HG03103 (cell line): ENCODE data around the gene CRP.
"Not testable (repeated sequence)": the region's sequence is repeated elsewhere in the genome, so short reads cannot be mapped to it uniquely, and the experiment has no call there.

Experiments
- ATAC-seq: cut with Tn5 transposase; IDR thresholded peaks from one replicate; pipeline ENCODE4 v1.9.1; 2021; ENCODE audit warnings: low read depth; ENCODE audit not compliant: unreplicated experiment

CRP gene

DNA sequence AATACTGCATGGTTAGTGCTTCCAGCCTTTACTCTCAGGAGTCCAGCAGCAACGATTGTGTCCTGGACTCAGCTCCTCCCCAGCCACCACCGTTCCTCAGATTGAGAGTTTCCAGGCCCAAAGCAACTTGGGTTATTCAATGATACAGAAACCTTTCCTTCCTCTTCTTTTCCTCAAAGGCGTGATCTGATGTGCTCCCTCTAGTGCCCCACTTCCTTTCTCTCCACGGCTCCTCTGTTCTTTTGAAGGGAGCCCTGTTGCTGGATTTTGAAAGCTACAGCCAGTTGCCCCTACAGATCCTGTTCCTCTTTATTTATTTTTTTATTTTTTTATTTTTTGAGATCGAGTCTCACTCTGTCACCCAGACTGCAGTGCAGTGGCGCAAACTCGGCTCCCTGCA is 14.1 kb downstream of the CRP start:
- no peak for ATAC-seq

DNA sequence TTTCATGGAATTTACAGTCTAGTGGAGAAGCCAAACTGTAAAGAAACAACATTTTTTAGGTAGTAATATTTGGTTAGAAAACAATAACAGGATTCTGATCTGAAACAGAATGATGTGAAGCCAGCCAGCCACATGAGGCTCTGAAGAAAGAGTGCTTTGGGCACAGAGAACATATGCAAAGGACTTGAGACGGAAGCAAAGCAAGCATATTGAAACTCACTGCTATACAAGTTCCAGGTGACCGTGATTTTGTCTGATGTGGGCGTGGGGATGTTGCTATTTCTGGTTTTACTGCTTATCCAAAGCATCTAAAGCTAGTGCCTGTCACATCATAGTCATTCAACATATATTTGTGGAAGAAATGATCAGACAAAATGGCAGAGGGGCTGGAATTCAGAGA is 14.7 kb downstream of the CRP start:
- no peak for ATAC-seq

DNA sequence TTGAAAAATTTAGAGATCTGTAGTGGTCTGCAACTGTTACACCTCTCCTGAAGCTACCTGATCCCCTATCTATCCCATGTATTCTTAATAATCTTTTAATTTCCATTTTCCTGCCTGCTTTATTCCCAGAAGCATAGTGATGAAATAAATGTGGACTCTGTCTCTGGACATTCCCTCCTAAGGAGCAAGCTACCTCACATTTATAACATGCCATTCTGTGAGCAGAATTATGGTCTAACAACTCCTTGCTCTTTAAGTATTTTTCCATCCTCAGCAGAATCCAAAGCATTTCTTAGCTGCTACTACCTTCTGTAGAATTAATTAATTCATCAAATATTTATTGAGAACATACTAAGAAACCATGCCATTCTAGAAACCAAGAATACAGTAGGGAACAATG is 15.1 kb downstream of the CRP start:
- no peak for ATAC-seq

DNA sequence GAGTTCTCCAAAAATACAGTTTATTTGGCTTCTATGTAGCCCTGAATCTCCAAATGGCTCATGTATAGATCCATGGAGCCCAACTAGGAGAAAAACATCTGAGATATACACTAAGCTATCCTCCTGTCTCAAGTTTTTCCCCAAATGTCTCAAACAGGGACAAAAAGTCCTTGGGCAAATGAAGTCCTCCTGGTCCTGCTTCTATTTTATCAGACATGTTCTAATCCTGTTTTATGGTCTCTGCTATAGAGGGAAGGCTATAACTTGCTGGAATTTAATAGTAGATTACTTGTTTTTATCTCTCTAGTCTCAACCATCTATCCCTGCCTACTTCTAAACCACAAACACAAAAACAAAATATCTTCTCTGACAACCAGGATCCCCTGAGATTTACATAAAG is 26.9 kb downstream of the CRP start:
- no peak for ATAC-seq

DNA sequence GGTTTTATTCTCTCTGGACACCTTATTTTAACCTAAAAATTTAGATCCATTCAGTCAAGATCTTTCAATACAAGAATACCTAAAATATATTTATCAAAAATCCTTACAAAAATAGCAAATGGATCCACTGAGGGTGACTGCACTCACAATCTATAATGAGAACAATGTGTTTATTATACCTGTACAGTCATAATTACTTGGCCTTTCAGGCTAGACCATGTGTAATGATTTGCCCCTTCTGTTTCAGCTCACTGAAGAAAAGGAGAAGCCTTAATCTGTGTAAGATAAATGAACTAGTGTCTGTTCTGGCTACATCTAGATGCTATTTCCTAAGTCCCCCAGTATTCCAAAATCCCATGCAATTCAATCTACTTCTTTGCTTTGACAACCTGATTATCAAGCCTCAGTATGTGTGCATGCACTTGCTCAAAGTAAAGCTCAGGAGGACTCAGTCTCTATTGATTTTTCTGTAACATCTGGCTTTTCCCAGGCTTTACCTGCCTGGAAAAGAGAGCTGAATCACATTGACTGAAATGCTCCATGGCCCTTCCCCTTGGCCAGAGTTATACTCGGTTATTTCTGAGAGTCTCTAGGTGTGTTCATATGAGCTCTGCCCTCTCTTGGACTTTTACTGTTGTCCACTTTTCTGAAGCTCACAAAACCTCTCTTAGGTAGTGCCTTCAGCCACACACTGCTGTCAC is 27.6 kb downstream of the CRP start:
- ATAC-seq: no peak

DNA sequence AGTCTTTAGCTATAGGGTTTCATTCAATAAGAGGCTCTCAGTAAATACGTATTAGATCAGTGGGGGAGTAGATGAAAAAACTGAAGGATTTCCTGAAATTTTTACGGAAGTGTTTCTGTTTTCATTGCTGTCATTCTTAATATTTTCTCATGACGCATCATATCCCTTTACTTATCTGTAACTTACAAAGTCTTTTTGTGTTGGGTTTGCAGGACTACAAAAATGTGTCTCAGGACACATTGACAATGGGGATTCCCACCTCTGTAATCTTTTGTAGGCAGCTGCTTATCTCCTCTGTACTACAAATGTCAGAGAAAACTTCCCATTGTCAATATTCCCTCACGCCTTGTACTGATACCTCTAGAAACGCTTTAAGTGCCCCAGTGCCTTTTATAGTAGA is 35.5 kb downstream of the CRP start:
- ATAC-seq: no peak

DNA sequence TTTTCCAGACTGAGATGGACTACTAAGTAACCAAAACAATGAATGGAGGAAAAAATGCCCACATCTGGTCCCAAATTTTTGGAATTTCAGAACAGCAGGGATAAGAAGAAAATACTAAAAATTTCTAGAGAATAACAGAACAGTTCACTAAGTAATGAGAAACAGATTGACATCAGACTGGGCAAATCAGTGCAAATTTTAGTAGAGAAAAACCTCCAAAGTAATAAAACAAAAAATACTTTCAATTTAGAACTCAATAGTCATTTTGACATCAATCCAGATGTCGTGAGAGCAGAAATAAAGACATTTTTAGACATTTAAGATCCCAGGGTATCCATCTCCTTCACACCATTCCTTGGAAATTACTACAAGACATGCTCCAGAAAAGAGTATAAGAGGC is 39.3 kb downstream of the CRP start:
- ATAC-seq: no peak

DNA sequence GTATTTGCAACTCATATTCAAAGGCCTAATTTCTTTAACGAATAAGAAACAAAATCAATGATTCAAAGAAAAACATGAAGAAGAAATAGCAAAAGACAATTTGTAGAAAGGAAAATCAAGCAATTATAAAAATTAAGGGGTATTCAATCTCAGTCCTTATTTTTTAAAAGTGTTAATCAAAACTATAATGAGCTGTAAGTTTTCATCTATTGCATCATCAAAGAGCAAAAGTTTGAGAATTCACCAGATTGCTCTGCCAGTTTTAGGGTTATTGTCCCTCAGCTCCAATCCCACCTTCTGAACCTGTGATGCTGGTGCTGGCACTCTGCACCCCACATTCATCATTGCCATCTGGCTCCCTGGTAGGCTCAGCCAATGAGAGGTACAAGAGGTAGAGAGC is 42.0 kb downstream of the CRP start:
- not testable (repeated sequence) for ATAC-seq

DNA sequence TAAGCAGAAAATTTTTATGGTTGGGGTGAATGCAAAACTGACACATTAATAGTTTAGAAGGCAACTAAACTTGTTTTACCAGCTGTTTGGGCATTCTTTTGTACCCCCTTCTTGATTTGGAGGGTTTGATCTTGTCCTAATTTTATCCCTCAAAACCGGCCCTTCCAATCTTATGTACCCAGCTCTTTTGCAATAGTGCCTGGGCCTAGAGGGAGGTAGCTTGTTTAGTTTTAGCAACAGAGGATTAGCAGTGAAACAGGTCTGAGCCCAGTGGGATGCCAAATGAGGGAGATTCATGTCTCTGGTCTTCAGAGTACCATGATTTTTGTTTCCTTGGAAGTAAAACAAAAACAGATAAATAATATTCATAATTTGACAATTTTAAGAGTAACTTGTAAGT is 45.1 kb downstream of the CRP start:
- no peak for ATAC-seq

DNA sequence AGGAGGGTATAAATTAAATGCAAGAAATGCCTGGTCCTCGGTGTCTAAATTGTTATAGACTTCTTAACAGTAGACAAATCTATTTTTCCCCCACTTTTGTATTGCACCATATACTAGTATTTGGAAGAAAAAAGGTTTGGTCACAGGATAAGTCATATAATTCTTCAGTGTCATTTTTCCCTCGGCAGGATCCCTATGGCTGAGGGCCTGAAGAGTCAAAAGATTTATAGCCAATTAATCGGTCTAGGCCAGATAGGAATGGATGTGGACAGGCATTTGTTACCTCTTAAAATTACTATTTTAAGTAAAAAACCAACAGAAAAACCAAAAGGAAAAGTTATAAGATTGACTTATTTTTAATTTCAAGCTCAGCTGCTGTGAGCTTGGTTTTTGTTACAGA is 45.6 kb downstream of the CRP start:
- no peak for ATAC-seq

DNA sequence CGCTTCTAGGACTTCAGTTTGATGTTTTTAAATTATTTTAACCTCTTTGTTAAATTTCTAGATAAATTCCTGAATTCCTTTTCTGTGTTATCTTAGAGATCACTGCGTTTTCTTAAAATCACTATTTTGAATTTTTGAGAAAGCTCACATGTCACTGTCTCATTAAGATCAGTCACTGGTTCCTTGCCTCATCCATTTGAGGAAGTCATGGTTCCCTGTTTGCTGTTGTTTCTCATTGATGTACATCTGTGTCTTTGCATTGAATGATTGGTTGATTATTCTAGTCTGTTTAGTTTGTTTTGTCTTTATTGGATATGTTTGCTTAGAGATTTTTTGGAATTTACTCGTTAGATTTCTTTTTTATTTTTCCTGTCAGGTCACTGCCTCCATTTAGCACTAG is 50.1 kb downstream of the CRP start:
- ATAC-seq: no peak

DNA sequence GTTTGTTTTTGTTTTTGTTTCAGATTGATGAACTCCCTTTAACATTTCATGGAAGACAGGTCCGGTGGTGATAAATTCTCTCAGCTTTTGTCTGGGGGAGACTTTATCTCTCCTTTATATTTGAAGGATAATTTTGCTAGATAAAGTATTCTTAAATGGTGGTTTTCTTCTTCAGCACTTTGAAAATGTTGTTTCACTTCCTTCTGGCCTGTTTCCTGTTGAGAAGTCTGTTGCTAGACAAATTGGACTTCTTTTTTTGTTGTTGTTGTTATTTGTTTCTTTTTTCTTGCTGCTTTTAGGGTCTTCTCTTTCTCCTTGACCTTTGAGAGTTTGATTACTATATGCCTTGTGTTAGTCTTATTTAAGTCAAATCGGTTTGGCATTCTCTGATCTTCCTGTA is 50.8 kb downstream of the CRP start:
- ATAC-seq: no peak
